Fibroblast of mammary gland (primary cell): Measurements from ENCODE around the gene FOXL2NB.
A peak's percentile ranks its signal among the peaks of the same experiment; 100 is the strongest.

Experiments used
- DNase-seq: peaks from one replicate; pipeline ENCODE4 v3.0.0-alpha.2; 2010; ENCODE audit warnings: low read depth
- H3K4me3 ChIP-seq: 2 replicates; pipeline ENCODE4 v1.5.1; 2011; ENCODE audit warnings: low read depth, mild to moderate bottlenecking, low read length, moderate library complexity; ENCODE audit not compliant: control insufficient read depth
- CTCF ChIP-seq: conservative IDR thresholded peaks from 2 replicates; pipeline ENCODE4 v1.5.1; 2011; ENCODE audit warnings: low read depth, low read length, inconsistent platforms; ENCODE audit not compliant: control insufficient read depth, insufficient read depth

Gene FOXL2NB

GRCh38 chr3:138946663-138947494, at the start of gene FOXL2NB, which contains the start of gene FOXL2:
Gene FOXL2NB, plus strand, starts transcription at chr3:138947217. Its CDS starts 148 bp downstream, at chr3:138947365.
Gene FOXL2, minus strand, starts transcription at chr3:138947137. Its CDS starts 415 bp downstream, at chr3:138946722.
- peak; percentile 60 for DNase-seq
- no peak for TF ChIP-seq CTCF
- peak within 1 kb of the TSS; percentile 37 for H3K4me3 ChIP-seq

- H3K4me3 ChIP-seq, result no peak overlapping the region
- no peak for TF ChIP-seq CTCF
- peak; percentile 19 for DNase-seq
Observed at GRCh38 chr3:138898301-138898700, 48.7 kb upstream of the FOXL2NB start.

- no peak for DNase-seq
- no peak for TF ChIP-seq CTCF
- no peak overlapping the region for H3K4me3 ChIP-seq
Observed at GRCh38 chr3:138898708-138899107, 48.3 kb upstream of the FOXL2NB start.

GRCh38 chr3:138899351-138899991, 47.5 kb upstream of the FOXL2NB start:
- no peak overlapping the region for H3K4me3 ChIP-seq
- no peak for DNase-seq
- no peak for TF ChIP-seq CTCF

- no peak for TF ChIP-seq CTCF
- DNase-seq, result no peak
- no peak overlapping the region for H3K4me3 ChIP-seq
Observed at GRCh38 chr3:138901567-138901966, 45.5 kb upstream of the FOXL2NB start.

GRCh38 chr3:138902171-138902570, 44.8 kb upstream of the FOXL2NB start:
- no peak for DNase-seq
- H3K4me3 ChIP-seq, result no peak overlapping the region
- TF ChIP-seq CTCF, result no peak
